HCT116 (cell line): Measurements from ENCODE around the gene C2orf78. TPM values are rescaled to one million over a fixed set of nuclear protein-coding genes. Genes with fewer than 3 reads are reported as not detected.

ENCODE experiments used
- ATAC-seq: fragments of 200-7000 bp; cut with Tn5 transposase; 2 replicates; pipeline ENCODE4 v1.9.1; 2020; ENCODE audit warnings: mild to moderate bottlenecking, moderate library complexity
- BruUV-seq: library from RNA; stranded (reverse); fragments of 400-500 nt; replicated peaks from 2 replicates; lab custom pipeline; 2021; lab: Mats Ljungman, UMichigan
- CTCF ChIA-PET: fragments of 300-600 bp; sonication (Branson Sonifier 250); formaldehyde crosslinking; loops from one replicate; lab custom pipeline; 2021; ENCODE audit warnings: antibody characterized with exemption; lab: Charles Lee
- POLR2A ChIA-PET: fragments of 300-600, 350-600 bp; sonication (Branson Sonifier 250); formaldehyde crosslinking; loops from one replicate; lab custom pipeline; 2021; ENCODE audit warnings: antibody characterized with exemption; lab: Charles Lee
- RAD21 ChIA-PET, 2 experiments: fragments of 300-600 bp; sonication (Branson Sonifier 250); formaldehyde crosslinking; loops; one replicate each; lab custom pipeline; 2023; ENCODE audit warnings: low total read pairs in 2 of 2; ENCODE audit not compliant: uncharacterized antibody in 2 of 2, unreplicated experiment in 2 of 2, low non-redundant PET in 1 of 2; lab: Charles Lee
- DNase-seq: peaks from one replicate; pipeline ENCODE4 v3.0.0-alpha.2; 2010; ENCODE audit warnings: low read depth, low spot score
- H2AFZ ChIP-seq: fragments of 200-600 bp; shearing (Covaris generic), sonication (generic); 2 replicates; pipeline ENCODE4 v1.6.1; 2017; ENCODE audit warnings: low read depth, mixed run types, mixed read lengths, antibody characterized with exemption, low read length; ENCODE audit not compliant: poor library complexity, severe bottlenecking
- H3K27ac ChIP-seq: 2 replicates; pipeline ENCODE4 v1.5.1; 2012; ENCODE audit warnings: low read depth, low read length
- H3K27me3 ChIP-seq: fragments of 200-600 bp; sonication (generic); 2 replicates; pipeline ENCODE4 v1.6.1; 2016; ENCODE audit warnings: mixed run types, low read length, mixed read lengths; ENCODE audit not compliant: insufficient read depth
- H3K36me3 ChIP-seq, 2 experiments: fragments of 200-500 bp in 1 of 2; fragments of 200-600 bp in 1 of 2; sonication (Bioruptor generic) in 1 of 2; sonication (generic) in 1 of 2; 2 replicates each; pipeline versions ENCODE4 v1.5.1 to v1.6.1; 2014 to 2016; ENCODE audit warnings: low read length in 2 of 2, inconsistent platforms in 1 of 2, mixed read lengths in 1 of 2, mixed run types in 1 of 2; ENCODE audit not compliant: insufficient read depth in 2 of 2, control insufficient read depth in 1 of 2
- H3K4me1 ChIP-seq, 2 experiments: fragments of 200-600 bp in 1 of 2; sonication (generic) in 1 of 2; 2 replicates each; pipeline versions ENCODE4 v1.5.1 to v1.6.1; 2012 to 2017; ENCODE audit warnings: low read length in 2 of 2, inconsistent platforms in 1 of 2, mild to moderate bottlenecking in 1 of 2, mixed read lengths in 1 of 2, mixed run types in 1 of 2, moderate library complexity in 1 of 2; ENCODE audit not compliant: insufficient read depth in 2 of 2, control insufficient read depth in 1 of 2
- H3K4me2 ChIP-seq: fragments of 200-600 bp; sonication (generic); 2 replicates; pipeline ENCODE4 v1.6.1; 2017; ENCODE audit warnings: mixed run types, low read length, mixed read lengths
- H3K4me3 ChIP-seq, 2 experiments: fragments of 200-600 bp in 1 of 2; sonication (generic) in 1 of 2; replicated peaks in 1 of 2; 2 replicates each; pipeline ENCODE4 v1.5.1; 2011 to 2016; ENCODE audit warnings: low read length in 2 of 2, control low read depth in 1 of 2, low read depth in 1 of 2, mild to moderate bottlenecking in 1 of 2, mixed read lengths in 1 of 2, mixed run types in 1 of 2
- H3K79me2 ChIP-seq: fragments of 200-600 bp; sonication (generic); 2 replicates; pipeline ENCODE4 v1.6.1; 2017; ENCODE audit warnings: mild to moderate bottlenecking, mixed run types, low read length, moderate library complexity, mixed read lengths; ENCODE audit not compliant: insufficient read depth
- H3K9ac ChIP-seq: fragments of 200-600 bp; sonication (generic); 2 replicates; pipeline ENCODE4 v1.6.1; 2016; ENCODE audit warnings: low read length, mixed read lengths
- H3K9me2 ChIP-seq: fragments of 200-600 bp; sonication (generic), shearing (Covaris generic); 2 replicates; pipeline ENCODE4 v1.6.1; 2017; ENCODE audit warnings: mixed run types, mild to moderate bottlenecking, moderate library complexity; ENCODE audit not compliant: insufficient read depth
- H3K9me3 ChIP-seq, 2 experiments: fragments of 200-500 bp in 1 of 2; fragments of 200-600 bp in 1 of 2; sonication (Bioruptor generic) in 1 of 2; sonication (generic) in 1 of 2; 2 replicates each; pipeline ENCODE4 v1.6.1; 2014 to 2017; ENCODE audit warnings: low read length in 2 of 2, mixed read lengths in 2 of 2, inconsistent platforms in 1 of 2, low read depth in 1 of 2, mild to moderate bottlenecking in 1 of 2, mixed run types in 1 of 2, moderate library complexity in 1 of 2; ENCODE audit not compliant: control insufficient read depth in 1 of 2, insufficient read depth in 1 of 2
- H4K20me1 ChIP-seq: fragments of 200-600 bp; sonication (generic), shearing (Covaris generic); 2 replicates; pipeline ENCODE4 v1.6.1; 2017; ENCODE audit warnings: mixed run types, mild to moderate bottlenecking, moderate library complexity; ENCODE audit not compliant: insufficient read depth
- CBX3 ChIP-seq: IDR thresholded peaks from 2 replicates; pipeline ENCODE4 v1.6.1; 2012; ENCODE audit warnings: low read depth
- CEBPB ChIP-seq: IDR thresholded peaks from 2 replicates; pipeline ENCODE4 v1.6.1; 2012; ENCODE audit warnings: low read depth
- EGR1 ChIP-seq: IDR thresholded peaks from 2 replicates; pipeline ENCODE4 v1.6.1; 2012; ENCODE audit warnings: low read depth
- EZH2 ChIP-seq: fragments of 200-600 bp; sonication (generic); IDR thresholded peaks from 2 replicates; pipeline ENCODE4 v1.6.1; 2017; ENCODE audit warnings: antibody characterized with exemption, mixed run types
- EZH2phosphoT487 ChIP-seq: fragments of 200-600 bp; IDR thresholded peaks from 2 replicates; pipeline ENCODE4 v1.6.1; 2018; ENCODE audit warnings: antibody characterized with exemption, borderline replicate concordance
- JUND ChIP-seq: IDR thresholded peaks from 2 replicates; pipeline ENCODE4 v1.6.1; 2012
- MAX ChIP-seq: IDR thresholded peaks from 2 replicates; pipeline ENCODE4 v1.6.1; 2012
- REST ChIP-seq: IDR thresholded peaks from 2 replicates; pipeline ENCODE4 v1.6.1; 2012; ENCODE audit warnings: low read depth
- SIN3A ChIP-seq: IDR thresholded peaks from 2 replicates; pipeline ENCODE4 v1.6.1; 2012; ENCODE audit warnings: low read depth
- SP1 ChIP-seq: IDR thresholded peaks from 2 replicates; pipeline ENCODE4 v1.6.1; 2012; ENCODE audit warnings: low read depth
- SRF ChIP-seq: IDR thresholded peaks from 2 replicates; pipeline ENCODE4 v1.6.1; 2012; ENCODE audit warnings: low read depth
- TCF7L2 ChIP-seq: IDR thresholded peaks from 2 replicates; pipeline ENCODE4 v1.7.0; 2011; ENCODE audit warnings: borderline replicate concordance, inconsistent platforms; ENCODE audit not compliant: insufficient read depth, insufficient read length; ENCODE audit errors: extremely low read depth
- YY1 ChIP-seq: IDR thresholded peaks from 2 replicates; pipeline ENCODE4 v1.6.1; 2011; ENCODE audit warnings: low read length, low read depth, moderate library complexity, mild to moderate bottlenecking; ENCODE audit not compliant: insufficient replicate concordance; ENCODE audit errors: extremely low read depth
- ZBTB33 ChIP-seq: IDR thresholded peaks from 2 replicates; pipeline ENCODE4 v1.6.1; 2011; ENCODE audit warnings: mild to moderate bottlenecking, low read length, moderate library complexity; ENCODE audit not compliant: insufficient replicate concordance; ENCODE audit errors: extremely low read depth
- ZNF274 ChIP-seq: fragments of 200-500 bp; sonication (Bioruptor generic); IDR thresholded peaks from 2 replicates; pipeline ENCODE4 v1.6.1; 2014; ENCODE audit warnings: mild to moderate bottlenecking, low read depth, low read length, inconsistent platforms
- intact Hi-C: fragments of 100-400 bp; cut with micrococcal nuclease; formaldehyde crosslinking; loops from 2 replicates; pipeline ENCODE4 v1.10.0; 2022
- total RNA-seq: library from RNA; stranded (reverse); gene quantifications from one replicate; pipeline ENCODE4 v1.2.1, GENCODE V29; 2021; ENCODE audit not compliant: unreplicated experiment

The C2orf78 gene
- total RNA-seq, 1 experiment from 2014 or later: 1.5 TPM

GRCh38 chr2:73821227-73821626 lies 37.2 kb downstream of the C2orf78 start:
- no TSS peak for BruUV-seq
- RAD21 ChIA-PET: no interaction called here
- no peak for ATAC-seq
- Histone ChIP-seq H3K9ac (no peak overlapping the region), H3K4me1 (no peaks in the 10 kb centered on the region), H2AFZ (no peak overlapping the region), H3K36me3 (no peaks in the 10 kb centered on the region), H3K9me3 (no peaks in the 10 kb centered on the region), H3K27me3 (no peaks in the 10 kb centered on the region), H3K79me2 (no peaks in the 10 kb centered on the region), H3K4me3 (no peak overlapping the region)
- DNase-seq: no peak
- TF ChIP-seq MAX: no peak
- no peak for TF ChIP-seq EGR1
- TF ChIP-seq CEBPB: no peak
- TF ChIP-seq ZNF274: no peak
- TF ChIP-seq SP1: no peak
- no peak for TF ChIP-seq SIN3A
- no peak for TF ChIP-seq YY1
- no peak for TF ChIP-seq EZH2phosphoT487
- TF ChIP-seq REST: no peak
- no peak for TF ChIP-seq SRF
- no peak for TF ChIP-seq CBX3
- TF ChIP-seq JUND: no peak
- no peak for TF ChIP-seq ZBTB33
- TF ChIP-seq TCF7L2: no peak
- TF ChIP-seq EZH2: no peak
- TF ChIP-seq, all 23 proteins: peak for 0
- Histone ChIP-seq H4K20me1 (no peaks in the 10 kb centered on the region), H3K4me2 (no peak overlapping the region), H3K9me2 (no peaks in the 10 kb centered on the region), H3K27ac (no peak overlapping the region)
- intact Hi-C loops: no loop called here
- CTCF ChIA-PET: no interaction called here
- POLR2A ChIA-PET: no interaction called here
